SK-N-SH (cell line): ENCODE results near the gene CDH4. TPM values are rescaled to one million over a fixed set of nuclear protein-coding genes. Genes with fewer than 3 reads are reported as not detected.

ENCODE experiments used
- CTCF ChIA-PET: fragments of 300-600, 350-600 bp; formaldehyde crosslinking; extraction: SDS; loops from one replicate; lab custom pipeline; 2021; lab: Yijun Ruan, JAX
- POLR2A ChIA-PET: fragments of 350-600 bp; sonication (Branson Sonifier 250); formaldehyde crosslinking; extraction: SDS; loops from one replicate; lab custom pipeline; 2020; ENCODE audit warnings: antibody characterized with exemption, inconsistent platforms; lab: Yijun Ruan, JAX
- DNase-seq: peaks from one replicate; pipeline ENCODE4 v3.0.0; 2012
- H2AFZ ChIP-seq: fragments of 200-600 bp; sonication (generic); 2 replicates; pipeline ENCODE4 v1.8.1; 2016; ENCODE audit warnings: antibody characterized with exemption, mild to moderate bottlenecking, low read depth
- H3F3A ChIP-seq: fragments of 200-600 bp; sonication (generic); replicated peaks from 2 replicates; pipeline ENCODE3; 2016; ENCODE audit warnings: antibody characterized with exemption, mild to moderate bottlenecking; ENCODE audit not compliant: insufficient read depth
- H3K27ac ChIP-seq, 2 experiments: fragments of 200-500 bp in 1 of 2; fragments of 200-600 bp in 1 of 2; sonication (Bioruptor generic) in 1 of 2; sonication (generic), shearing (Covaris generic) in 1 of 2; 2 replicates each; pipeline versions ENCODE4 v1.5.1 to v1.6.1; 2014 to 2016; ENCODE audit warnings: low read depth in 2 of 2, inconsistent platforms in 1 of 2, low read length in 1 of 2, mild to moderate bottlenecking in 1 of 2, mixed read lengths in 1 of 2
- H3K27me3 ChIP-seq: fragments of 200-600 bp; sonication (generic), shearing (Covaris generic); 2 replicates; pipeline ENCODE4 v1.6.1; 2016; ENCODE audit warnings: mixed run types; ENCODE audit not compliant: insufficient read depth
- H3K36me3 ChIP-seq, 2 experiments: fragments of 200-500 bp in 1 of 2; fragments of 200-600 bp in 1 of 2; sonication (Bioruptor generic) in 1 of 2; sonication (generic) in 1 of 2; replicated peaks in 1 of 2; 2 replicates each; pipeline versions ENCODE3 to v1.5.1; 2014 to 2016; ENCODE audit warnings: low read length in 1 of 2, mild to moderate bottlenecking in 1 of 2; ENCODE audit not compliant: insufficient read depth in 2 of 2, control insufficient read depth in 1 of 2
- H3K4me1 ChIP-seq, 2 experiments: fragments of 200-500 bp in 1 of 2; fragments of 200-600 bp in 1 of 2; sonication (Bioruptor generic) in 1 of 2; sonication (generic), shearing (Covaris generic) in 1 of 2; 2 replicates each; pipeline versions ENCODE4 v1.5.1 to v1.6.1; 2014 to 2016; ENCODE audit warnings: low read depth in 1 of 2, low read length in 1 of 2, mixed run types in 1 of 2; ENCODE audit not compliant: insufficient read depth in 2 of 2, control insufficient read depth in 1 of 2
- H3K4me2 ChIP-seq: fragments of 200-600 bp; sonication (generic), shearing (Covaris generic); 2 replicates; pipeline ENCODE4 v1.6.1; 2017; ENCODE audit warnings: mixed run types
- H3K4me3 ChIP-seq, 2 experiments: fragments of 200-500 bp in 1 of 2; fragments of 200-600 bp in 1 of 2; sonication (Bioruptor generic) in 1 of 2; sonication (generic), shearing (Covaris generic) in 1 of 2; 2 replicates each; pipeline versions ENCODE4 v1.5.1 to v1.8.1; 2014 to 2016; ENCODE audit warnings: low read depth in 2 of 2, inconsistent platforms in 1 of 2, low read length in 1 of 2, mild to moderate bottlenecking in 1 of 2, mixed read lengths in 1 of 2, moderate library complexity in 1 of 2
- H3K79me2 ChIP-seq: fragments of 200-600 bp; sonication (generic); 2 replicates; pipeline ENCODE4 v1.8.1; 2017; ENCODE audit warnings: mild to moderate bottlenecking; ENCODE audit not compliant: insufficient read depth
- H3K9ac ChIP-seq: fragments of 200-600 bp; sonication (generic); 2 replicates; pipeline ENCODE4 v1.6.1; 2017; ENCODE audit warnings: mixed run types
- H3K9me2 ChIP-seq: fragments of 200-600 bp; sonication (generic); 2 replicates; pipeline ENCODE4 v1.6.1; 2017; ENCODE audit warnings: mixed run types
- H3K9me3 ChIP-seq: fragments of 200-600 bp; sonication (generic); 2 replicates; pipeline ENCODE4 v1.6.1; 2017; ENCODE audit warnings: mixed run types, mild to moderate bottlenecking, moderate library complexity
- H4K20me1 ChIP-seq: fragments of 200-600 bp; sonication (generic); 2 replicates; pipeline ENCODE4 v1.6.1; 2017; ENCODE audit warnings: mild to moderate bottlenecking, mixed run types; ENCODE audit not compliant: insufficient read depth
- CTCF ChIP-seq: fragments of 200-600 bp; sonication (generic); IDR thresholded peaks from 2 replicates; pipeline ENCODE4 v1.6.1; 2017; ENCODE audit warnings: antibody characterized with exemption, mild to moderate bottlenecking, moderate library complexity
- ELF1 ChIP-seq: IDR thresholded peaks from 2 replicates; pipeline ENCODE4 v1.4.0; 2012
- EZH2phosphoT487 ChIP-seq: fragments of 200-600 bp; sonication (generic); IDR thresholded peaks from 2 replicates; pipeline ENCODE4 v1.6.1; 2017; ENCODE audit warnings: low read depth, mixed run types, mild to moderate bottlenecking, antibody characterized with exemption, moderate library complexity, borderline replicate concordance
- FOSL2 ChIP-seq: IDR thresholded peaks from 2 replicates; pipeline ENCODE4 v1.4.0; 2012; ENCODE audit warnings: low read depth, mild to moderate bottlenecking, moderate library complexity, borderline replicate concordance
- FOXJ3 ChIP-seq: sonication (generic); formaldehyde crosslinking; IDR thresholded peaks from 2 replicates; pipeline ENCODE4 v1.5.1; 2020; ENCODE audit warnings: mild to moderate bottlenecking, missing genetic modification reagents
- MEF2A ChIP-seq: IDR thresholded peaks from 2 replicates; pipeline ENCODE4 v1.4.0; 2012; ENCODE audit warnings: low read depth, borderline replicate concordance
- MXI1 ChIP-seq: IDR thresholded peaks from 2 replicates; pipeline ENCODE4 v1.6.1; 2012; ENCODE audit warnings: mild to moderate bottlenecking, low read depth, low read length, improper control_type of control experiment
- NFIC ChIP-seq: IDR thresholded peaks from 2 replicates; pipeline ENCODE4 v1.4.0; 2012; ENCODE audit warnings: borderline replicate concordance
- PBX3 ChIP-seq: IDR thresholded peaks from 2 replicates; pipeline ENCODE4; 2012
- REST ChIP-seq: IDR thresholded peaks from 2 replicates; pipeline ENCODE4 v1.6.1; 2012; ENCODE audit warnings: mild to moderate bottlenecking, low read depth, low read length, moderate library complexity
- RFX5 ChIP-seq: IDR thresholded peaks from 2 replicates; pipeline ENCODE4 v1.6.1; 2012; ENCODE audit warnings: mild to moderate bottlenecking, improper control_type of control experiment, low read length
- TAF1 ChIP-seq: IDR thresholded peaks from 2 replicates; pipeline ENCODE4 v1.6.1; 2012; ENCODE audit warnings: low read depth, mild to moderate bottlenecking, low read length, moderate library complexity, borderline replicate concordance
- TEAD4 ChIP-seq: IDR thresholded peaks from 2 replicates; pipeline ENCODE4 v1.4.0; 2012; ENCODE audit warnings: mild to moderate bottlenecking, borderline replicate concordance; ENCODE audit not compliant: insufficient read depth
- USF1 ChIP-seq: IDR thresholded peaks from 2 replicates; pipeline ENCODE4 v1.4.0; 2012; ENCODE audit warnings: low read depth, borderline replicate concordance
- ZBTB33 ChIP-seq: IDR thresholded peaks from 2 replicates; pipeline ENCODE4 v1.4.0; 2012; ENCODE audit warnings: low read depth, borderline replicate concordance
- WGBS: methylation state at CpG from one replicate; pipeline ENCODE4 v1.1.6; 2017; ENCODE audit warnings: low lambda C conversion rate; 5-methylcytosine and 5-hydroxymethylcytosine counted together
- polyA plus RNA-seq, 3 experiments: library from polyadenylated mRNA; depleted of rRNA; stranded (reverse); fragments of >200 nt; gene quantifications; 2 replicates each; pipeline ENCODE4 v1.2.3, GENCODE V29; 2012

CDH4 gene
- polyA plus RNA-seq, 1 of the 3 experiments (the other 2 are of a cell fraction): not detected

GRCh38 chr20:61696181-61696735 is 444.2 kb downstream of the CDH4 start:
- Histone ChIP-seq H3K9me3 (no peaks in the 10 kb centered on the region), H3K27ac (no peak overlapping the region), H3K4me3 (no peak overlapping the region), H3K79me2 (no peaks in the 10 kb centered on the region), H3K36me3 (no peaks in the 10 kb centered on the region), H3K9ac (no peak overlapping the region), H3K9me2 (no peaks in the 10 kb centered on the region), H4K20me1 (no peaks in the 10 kb centered on the region), H3K27me3 (no peaks in the 10 kb centered on the region), H3K4me1 (peaks cover 0 to 16% of the 10 kb centered on the region in 2 experiments; a peak in 2 of 4 replicates), H2AFZ (no peak overlapping the region), H3F3A (no peaks in the 10 kb centered on the region), H3K4me2 (no peak overlapping the region)
- no peak for DNase-seq
- 38% methylated on average over 9 of the region's 10 CpGs for WGBS
- POLR2A ChIA-PET: no interaction called here
- TF ChIP-seq FOXJ3 (CRISPR knock-in tag): no peak
- no peak for TF ChIP-seq PBX3
- TF ChIP-seq NFIC: no peak
- no peak for TF ChIP-seq REST
- CTCF ChIA-PET: no interaction called here

GRCh38 chr20:61697666-61698597 is 445.9 kb downstream of the CDH4 start:
- 66% methylated on average over 19 of the region's 33 CpGs for WGBS
- no peak overlapping the region for H3K4me2 ChIP-seq
- POLR2A ChIA-PET: no interaction called here
- TF ChIP-seq USF1: no peak
- TF ChIP-seq RFX5: no peak
- no peak for TF ChIP-seq FOSL2
- TF ChIP-seq MXI1: no peak
- no peak for TF ChIP-seq ZBTB33
- no peak for TF ChIP-seq MEF2A
- no peak for TF ChIP-seq TEAD4
- no peak for TF ChIP-seq CTCF
- TF ChIP-seq TAF1: no peak
- no peak for TF ChIP-seq ELF1
- no peak for TF ChIP-seq EZH2phosphoT487

More at GRCh38 chr20:61697666-61698597, 445.9 kb downstream of the CDH4 start:
- Histone ChIP-seq H3K9me2 (no peaks in the 10 kb centered on the region), H3K4me1 (peaks cover 0 to 13% of the 10 kb centered on the region in 2 experiments; a peak in 1 of 4 replicates), H3K79me2 (no peaks in the 10 kb centered on the region), H3K9me3 (no peaks in the 10 kb centered on the region), H3F3A (no peaks in the 10 kb centered on the region), H2AFZ (no peak overlapping the region), H3K27me3 (no peaks in the 10 kb centered on the region), H3K27ac (no peak overlapping the region), H3K36me3 (no peaks in the 10 kb centered on the region), H3K9ac (no peak overlapping the region), H4K20me1 (no peaks in the 10 kb centered on the region), H3K4me3 (no peak overlapping the region)
- no peak for DNase-seq
- CTCF ChIA-PET: interaction anchor here (1.1 kb wide), 1 partner anchor 17 kb away, joined by 3 read pairs; no protein-coding TSS in a partner anchor
